SK-N-SH (cell line): Measurements from ENCODE around the gene ZFHX3.

Experiments
- FOXM1 ChIP-seq: IDR thresholded peaks from 2 replicates; pipeline ENCODE4 v1.4.0; 2012; ENCODE audit warnings: low read depth, mild to moderate bottlenecking
- MAX ChIP-seq: IDR thresholded peaks from 2 replicates; pipeline ENCODE4 v1.4.0; 2012; ENCODE audit warnings: low read depth
- RAD21 ChIP-seq: IDR thresholded peaks from 2 replicates; pipeline ENCODE4 v1.6.1; 2012; ENCODE audit warnings: mild to moderate bottlenecking, low read length

DNA sequence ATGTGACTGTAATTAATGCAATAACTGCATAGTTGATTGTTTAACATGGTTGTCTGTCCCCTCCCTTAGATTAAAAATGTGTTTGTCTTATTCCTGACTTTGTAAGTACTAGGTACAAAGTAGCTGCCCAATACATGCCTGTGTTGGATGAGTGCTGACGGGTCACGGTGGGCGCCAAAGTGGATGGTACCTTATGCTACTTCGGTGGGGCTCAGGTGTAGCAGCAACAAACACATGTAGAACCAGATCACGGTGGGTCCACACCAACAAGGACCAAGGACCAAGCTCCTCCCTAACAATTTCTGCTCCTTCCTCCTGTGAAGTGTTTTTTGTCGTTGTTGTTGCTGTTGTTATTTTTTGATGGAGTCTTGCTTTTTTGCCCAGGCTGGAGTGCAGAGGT, 46.4 kb upstream of the ZFHX3 start:
- TF ChIP-seq MAX (no peak), FOXM1 (no peak), RAD21 (no peak)
